SK-N-SH treated with all-trans-retinoic acid at 6 μM for 48 hours (cell line): ENCODE measurements around the gene TMEM132D.

Experiments used
- ATAC-seq: fragments of 200-7000 bp; cut with Tn5 transposase; 3 replicates; pipeline ENCODE4 v1.9.1; 2020; ENCODE audit warnings: mild to moderate bottlenecking, moderate library complexity
- ARNTL ChIP-seq: fragments of 450-650 bp; formaldehyde crosslinking; IDR thresholded peaks from 2 replicates; pipeline ENCODE4 v1.5.0; 2020; ENCODE audit warnings: low read depth, mild to moderate bottlenecking, moderate library complexity, borderline replicate concordance
- BACH2 ChIP-seq: fragments of 250-450 bp; sonication (Bioruptor Pico); IDR thresholded peaks from 2 replicates; pipeline ENCODE4 v1.9.0; 2021; ENCODE audit warnings: mild to moderate bottlenecking, borderline replicate concordance
- CSDC2 ChIP-seq: fragments of 250-450 bp; sonication (Bioruptor Pico); IDR thresholded peaks from 2 replicates; pipeline ENCODE4 v1.5.0; 2020; ENCODE audit warnings: mild to moderate bottlenecking, moderate library complexity
- ISL1 ChIP-seq: fragments of 250-450 bp; sonication (Bioruptor Pico); IDR thresholded peaks from 2 replicates; pipeline ENCODE4 v2.1.2; 2022; ENCODE audit warnings: mild to moderate bottlenecking, moderate library complexity
- OSR1 ChIP-seq: fragments of 250-450 bp; sonication (Bioruptor Pico); IDR thresholded peaks from 2 replicates; pipeline ENCODE4 v1.8.0; 2022; ENCODE audit warnings: moderate library complexity, mild to moderate bottlenecking, inconsistent platforms
- PATZ1 ChIP-seq: fragments of 250-450 bp; sonication (Bioruptor Pico); IDR thresholded peaks from 2 replicates; pipeline ENCODE4 v1.8.0; 2020; ENCODE audit warnings: mild to moderate bottlenecking, moderate library complexity, borderline replicate concordance
- PPARA ChIP-seq: fragments of 250-450 bp; sonication (Bioruptor Pico); IDR thresholded peaks from 2 replicates; pipeline ENCODE4 v1.5.0; 2020; ENCODE audit warnings: mild to moderate bottlenecking, borderline replicate concordance
- RARB ChIP-seq: fragments of 250-450 bp; sonication (Bioruptor Pico); IDR thresholded peaks from 2 replicates; pipeline ENCODE4 v1.8.0; 2021; ENCODE audit warnings: mild to moderate bottlenecking, moderate library complexity
- SNAI2 ChIP-seq: fragments of 250-450 bp; sonication (Bioruptor Pico); IDR thresholded peaks from 2 replicates; pipeline ENCODE4 v1.5.0; 2020; ENCODE audit warnings: mild to moderate bottlenecking, moderate library complexity
- TCF4 ChIP-seq: fragments of 250-450 bp; sonication (Bioruptor Pico); IDR thresholded peaks from 2 replicates; pipeline ENCODE4 v1.8.0; 2021; ENCODE audit warnings: mild to moderate bottlenecking, moderate library complexity, borderline replicate concordance
- TOX ChIP-seq: fragments of 250-450 bp; sonication (Bioruptor Pico); IDR thresholded peaks from 2 replicates; pipeline ENCODE4 v1.8.0; 2021; ENCODE audit warnings: mild to moderate bottlenecking, moderate library complexity, borderline replicate concordance
- TSHZ2 ChIP-seq: fragments of 250-450 bp; sonication (Bioruptor Pico); IDR thresholded peaks from 2 replicates; pipeline ENCODE4 v1.5.0; 2020; ENCODE audit warnings: mild to moderate bottlenecking, moderate library complexity
- ZC3H10 ChIP-seq: fragments of 250-450 bp; sonication (Bioruptor Pico); IDR thresholded peaks from 2 replicates; pipeline ENCODE4 v1.5.1; 2021; ENCODE audit warnings: mild to moderate bottlenecking, moderate library complexity
- ZFP3 ChIP-seq: fragments of 250-450 bp; sonication (Bioruptor Pico); IDR thresholded peaks from 2 replicates; pipeline ENCODE4 v1.5.0; 2020; ENCODE audit warnings: mild to moderate bottlenecking, moderate library complexity
- ZFP30 ChIP-seq: fragments of 450-650 bp; formaldehyde crosslinking; IDR thresholded peaks from 2 replicates; pipeline ENCODE4 v1.5.0; 2022; ENCODE audit warnings: mild to moderate bottlenecking, moderate library complexity
- ZNF565 ChIP-seq: fragments of 450-650 bp; formaldehyde crosslinking; conservative IDR thresholded peaks from 2 replicates; pipeline ENCODE4 v1.5.0; 2020; ENCODE audit warnings: low read depth, mild to moderate bottlenecking, moderate library complexity
- ZNF70 ChIP-seq: fragments of 450-650 bp; formaldehyde crosslinking; IDR thresholded peaks from 2 replicates; pipeline ENCODE4 v1.5.0; 2020; ENCODE audit warnings: mild to moderate bottlenecking, moderate library complexity
- ZNF8 ChIP-seq: fragments of 450-650 bp; formaldehyde crosslinking; IDR thresholded peaks from 2 replicates; pipeline ENCODE4 v1.5.0; 2020; ENCODE audit warnings: mild to moderate bottlenecking, moderate library complexity
- TF ChIP-seq, protein P1 (sequence below): fragments of 250-450 bp; sonication (Bioruptor Pico); IDR thresholded peaks from 2 replicates; pipeline ENCODE4 v1.5.1; 2021; ENCODE audit warnings: mild to moderate bottlenecking, moderate library complexity
- TF ChIP-seq, protein P2 (sequence below): fragments of 250-450 bp; sonication (Bioruptor Pico); IDR thresholded peaks from 2 replicates; pipeline ENCODE4 v1.8.0; 2021; ENCODE audit warnings: low read depth, mild to moderate bottlenecking, moderate library complexity, borderline replicate concordance
- TF ChIP-seq, protein P3 (sequence below): fragments of 250-450 bp; sonication (Bioruptor Pico); IDR thresholded peaks from 2 replicates; pipeline ENCODE4 v1.5.1; 2020; ENCODE audit warnings: low read depth, mild to moderate bottlenecking, moderate library complexity

TMEM132D gene

DNA sequence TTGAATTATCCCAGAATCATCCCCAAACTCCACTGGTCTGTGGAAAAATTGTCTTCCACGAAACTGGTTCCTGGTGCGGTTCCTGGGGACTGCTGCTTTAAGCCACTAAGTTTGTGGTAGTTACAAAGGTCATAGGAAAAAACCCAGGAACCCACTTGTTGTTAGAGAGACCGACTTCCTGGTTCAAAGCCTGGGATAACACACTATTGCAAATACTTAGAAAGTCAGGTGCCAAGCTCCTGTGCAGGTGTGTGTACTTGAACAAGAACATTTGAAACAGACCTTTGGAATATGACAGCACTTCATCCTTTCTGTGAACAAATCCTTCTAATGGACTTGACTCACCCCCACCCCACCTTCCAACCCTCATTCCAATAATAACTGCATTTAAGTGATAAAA, 530.9 kb downstream of the TMEM132D start:
- no peak for ATAC-seq
- TF ChIP-seq CSDC2 (CRISPR knock-in tag), result no peak
- TF ChIP-seq ZFP3 (CRISPR knock-in tag), result no peak
- TF ChIP-seq TCF4, result no peak
- no peak for TF ChIP-seq TOX (CRISPR knock-in tag)
- no peak for TF ChIP-seq OSR1 (CRISPR knock-in tag)
- TF ChIP-seq ARNTL (CRISPR knock-in tag), result no peak
- TF ChIP-seq ISL1 (CRISPR knock-in tag), result no peak
- TF ChIP-seq, protein P1, sequence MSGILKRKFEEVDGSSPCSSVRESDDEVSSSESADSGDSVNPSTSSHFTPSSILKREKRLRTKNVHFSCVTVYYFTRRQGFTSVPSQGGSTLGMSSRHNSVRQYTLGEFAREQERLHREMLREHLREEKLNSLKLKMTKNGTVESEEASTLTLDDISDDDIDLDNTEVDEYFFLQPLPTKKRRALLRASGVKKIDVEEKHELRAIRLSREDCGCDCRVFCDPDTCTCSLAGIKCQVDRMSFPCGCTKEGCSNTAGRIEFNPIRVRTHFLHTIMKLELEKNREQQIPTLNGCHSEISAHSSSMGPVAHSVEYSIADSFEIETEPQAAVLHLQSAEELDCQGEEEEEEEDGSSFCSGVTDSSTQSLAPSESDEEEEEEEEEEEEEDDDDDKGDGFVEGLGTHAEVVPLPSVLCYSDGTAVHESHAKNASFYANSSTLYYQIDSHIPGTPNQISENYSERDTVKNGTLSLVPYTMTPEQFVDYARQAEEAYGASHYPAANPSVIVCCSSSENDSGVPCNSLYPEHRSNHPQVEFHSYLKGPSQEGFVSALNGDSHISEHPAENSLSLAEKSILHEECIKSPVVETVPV (CRISPR knock-in tag), result no peak
- TF ChIP-seq, protein P2, sequence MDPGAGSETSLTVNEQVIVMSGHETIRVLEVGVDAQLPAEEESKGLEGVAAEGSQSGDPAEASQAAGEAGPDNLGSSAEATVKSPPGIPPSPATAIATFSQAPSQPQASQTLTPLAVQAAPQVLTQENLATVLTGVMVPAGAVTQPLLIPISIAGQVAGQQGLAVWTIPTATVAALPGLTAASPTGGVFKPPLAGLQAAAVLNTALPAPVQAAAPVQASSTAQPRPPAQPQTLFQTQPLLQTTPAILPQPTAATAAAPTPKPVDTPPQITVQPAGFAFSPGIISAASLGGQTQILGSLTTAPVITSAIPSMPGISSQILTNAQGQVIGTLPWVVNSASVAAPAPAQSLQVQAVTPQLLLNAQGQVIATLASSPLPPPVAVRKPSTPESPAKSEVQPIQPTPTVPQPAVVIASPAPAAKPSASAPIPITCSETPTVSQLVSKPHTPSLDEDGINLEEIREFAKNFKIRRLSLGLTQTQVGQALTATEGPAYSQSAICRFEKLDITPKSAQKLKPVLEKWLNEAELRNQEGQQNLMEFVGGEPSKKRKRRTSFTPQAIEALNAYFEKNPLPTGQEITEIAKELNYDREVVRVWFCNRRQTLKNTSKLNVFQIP (CRISPR knock-in tag), result no peak

GRCh38 chr12:129372348-129372747, 531.5 kb downstream of the TMEM132D start:
- ATAC-seq, result no peak
- no peak for TF ChIP-seq ZNF70 (CRISPR knock-in tag)
- TF ChIP-seq RARB (CRISPR knock-in tag), result no peak
- no peak for TF ChIP-seq PPARA (CRISPR knock-in tag)
- no peak for TF ChIP-seq ZNF8 (CRISPR knock-in tag)
- TF ChIP-seq ZC3H10 (CRISPR knock-in tag), result no peak
- no peak for TF ChIP-seq ZFP30
- TF ChIP-seq TSHZ2 (CRISPR knock-in tag), result no peak
- TF ChIP-seq BACH2 (CRISPR knock-in tag), result no peak

GRCh38 chr12:129371268-129371667, 532.6 kb downstream of the TMEM132D start:
- no peak for TF ChIP-seq BACH2 (CRISPR knock-in tag)
- TF ChIP-seq SNAI2 (CRISPR knock-in tag), result no peak
- no peak for TF ChIP-seq PATZ1 (CRISPR knock-in tag)
- TF ChIP-seq ZNF565, result no peak
- ATAC-seq, result no peak

DNA sequence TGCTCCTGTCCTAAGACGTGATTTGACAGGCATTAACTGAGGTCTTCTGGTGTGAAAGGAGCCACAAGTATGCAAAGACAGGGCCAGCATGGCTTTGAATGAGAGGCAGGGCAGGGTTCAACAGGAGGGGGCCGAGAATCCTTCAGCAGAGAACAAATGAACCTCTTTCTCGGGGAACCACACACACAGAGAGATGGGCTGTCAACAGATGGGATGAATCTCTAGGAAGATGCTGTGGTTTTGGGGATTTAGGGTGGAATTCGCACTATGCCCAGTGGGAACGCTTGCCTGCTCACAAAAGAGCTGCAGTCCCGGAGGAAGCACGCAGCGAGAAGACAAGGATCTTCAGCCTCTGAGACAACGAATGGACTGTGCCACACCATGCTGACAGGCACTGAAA, 537.2 kb downstream of the TMEM132D start:
- no peak for TF ChIP-seq SNAI2 (CRISPR knock-in tag)
- TF ChIP-seq, protein P3, sequence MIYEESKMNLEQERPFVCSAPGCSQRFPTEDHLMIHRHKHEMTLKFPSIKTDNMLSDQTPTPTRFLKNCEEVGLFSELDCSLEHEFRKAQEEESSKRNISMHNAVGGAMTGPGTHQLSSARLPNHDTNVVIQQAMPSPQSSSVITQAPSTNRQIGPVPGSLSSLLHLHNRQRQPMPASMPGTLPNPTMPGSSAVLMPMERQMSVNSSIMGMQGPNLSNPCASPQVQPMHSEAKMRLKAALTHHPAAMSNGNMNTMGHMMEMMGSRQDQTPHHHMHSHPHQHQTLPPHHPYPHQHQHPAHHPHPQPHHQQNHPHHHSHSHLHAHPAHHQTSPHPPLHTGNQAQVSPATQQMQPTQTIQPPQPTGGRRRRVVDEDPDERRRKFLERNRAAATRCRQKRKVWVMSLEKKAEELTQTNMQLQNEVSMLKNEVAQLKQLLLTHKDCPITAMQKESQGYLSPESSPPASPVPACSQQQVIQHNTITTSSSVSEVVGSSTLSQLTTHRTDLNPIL, result no peak
- TF ChIP-seq TCF4, result no peak
- TF ChIP-seq TSHZ2 (CRISPR knock-in tag), result no peak
- no peak for TF ChIP-seq ZNF8 (CRISPR knock-in tag)
- TF ChIP-seq ZNF565, result no peak
- no peak for ATAC-seq
